Epithelial cell of proximal tubule (primary cell): Measurements from ENCODE around the gene WHAMM. TPM values are rescaled to one million over a fixed set of nuclear protein-coding genes. Genes with fewer than 3 reads are reported as not detected.
"Not testable (repeated sequence)": the region's sequence is repeated elsewhere in the genome, so short reads cannot be mapped to it uniquely, and the experiment has no call there.

Source experiments
- DNase-seq: peaks from one replicate; pipeline ENCODE4 v3.0.0-alpha.2; 2011; ENCODE audit warnings: low read depth
- H3K4me3 ChIP-seq: 2 replicates; pipeline ENCODE4 v1.5.1; 2011; ENCODE audit warnings: low read depth, mild to moderate bottlenecking, low read length
- CTCF ChIP-seq: conservative IDR thresholded peaks from 2 replicates; pipeline ENCODE4 v1.5.1; 2012; ENCODE audit warnings: low read depth, mild to moderate bottlenecking, low read length
- total RNA-seq: library from RNA; depleted of rRNA; stranded (reverse); fragments of >200 nt; gene quantifications from 2 replicates; pipeline ENCODE4 v1.2.3, GENCODE V29; 2015

Gene WHAMM
- total RNA-seq, 1 donor from 2014 or later, result 6.0 TPM

- DNase-seq, result no peak
- no peak overlapping the region for H3K4me3 ChIP-seq
- no peak for TF ChIP-seq CTCF
Observed at GRCh38 chr15:82854554-82854953, 45.1 kb downstream of the WHAMM start.

- H3K4me3 ChIP-seq, result no peak overlapping the region
- DNase-seq, result no peak
- TF ChIP-seq CTCF, result no peak
Observed at GRCh38 chr15:82855286-82856100, 46.1 kb downstream of the WHAMM start.

- H3K4me3 ChIP-seq, result no peak overlapping the region
- no peak for TF ChIP-seq CTCF
- no peak for DNase-seq
Observed at GRCh38 chr15:82856397-82857170, 47.2 kb downstream of the WHAMM start.

- DNase-seq, result no peak
- TF ChIP-seq CTCF, result no peak
- no peak overlapping the region for H3K4me3 ChIP-seq
Observed at GRCh38 chr15:82858932-82859331, 49.5 kb downstream of the WHAMM start.

- no peak for TF ChIP-seq CTCF
- DNase-seq, result no peak
- H3K4me3 ChIP-seq, result no peak overlapping the region
Observed at GRCh38 chr15:82862886-82863285, 53.5 kb downstream of the WHAMM start.

GRCh38 chr15:82864967-82865366, 55.5 kb downstream of the WHAMM start:
- H3K4me3 ChIP-seq, result no peak overlapping the region
- DNase-seq, result no peak
- TF ChIP-seq CTCF, result no peak

GRCh38 chr15:82865581-82865980, 56.2 kb downstream of the WHAMM start:
- H3K4me3 ChIP-seq, DNase-seq: not testable (repeated sequence)

GRCh38 chr15:82865981-82866380, 56.6 kb downstream of the WHAMM start:
- not testable (repeated sequence) for H3K4me3 ChIP-seq, DNase-seq
